MM.1S (cell line): ENCODE results near the gene AGAP1.

Experiments used
- DNase-seq: peaks from one replicate; pipeline ENCODE4 v3.0.0-alpha.2; 2015
- H2AFZ ChIP-seq: fragments of 300-600 bp; sonication (generic); 2 replicates; pipeline ENCODE4 v1.6.0; 2016; ENCODE audit warnings: antibody characterized with exemption, low read length
- H3F3A ChIP-seq: fragments of 300-600 bp; sonication (generic); 2 replicates; pipeline ENCODE4 v1.6.1; 2016; ENCODE audit warnings: mild to moderate bottlenecking, antibody characterized with exemption, low read length, moderate library complexity, mixed read lengths; ENCODE audit not compliant: insufficient read depth
- H3K27ac ChIP-seq: fragments of 300-600 bp; sonication (generic); 2 replicates; pipeline ENCODE4 v1.5.1; 2016; ENCODE audit warnings: mild to moderate bottlenecking, low read length
- H3K27me3 ChIP-seq: fragments of 300-600 bp; sonication (generic); replicated peaks from 2 replicates; pipeline ENCODE4 v1.6.0; 2016; ENCODE audit warnings: low read length; ENCODE audit not compliant: insufficient read depth
- H3K36me3 ChIP-seq: fragments of 300-600 bp; sonication (generic); replicated peaks from 2 replicates; pipeline ENCODE4 v1.6.1; 2016; ENCODE audit warnings: mild to moderate bottlenecking, low read length, mixed read lengths; ENCODE audit not compliant: insufficient read depth
- H3K4me1 ChIP-seq: fragments of 300-600 bp; sonication (generic); 2 replicates; pipeline ENCODE4 v1.6.1; 2016; ENCODE audit warnings: low read length, mixed read lengths
- H3K4me2 ChIP-seq: fragments of 300-600 bp; sonication (generic); 2 replicates; pipeline ENCODE4 v1.6.0; 2016; ENCODE audit warnings: low read depth, low read length
- H3K4me3 ChIP-seq: fragments of 300-600 bp; sonication (generic); 2 replicates; pipeline ENCODE4 v1.5.1; 2016; ENCODE audit warnings: low read length, mixed read lengths
- H3K79me2 ChIP-seq: fragments of 300-600 bp; sonication (generic); 2 replicates; pipeline ENCODE4 v1.6.1; 2016; ENCODE audit warnings: mixed run types, low read length, mixed read lengths
- H3K9ac ChIP-seq: fragments of 300-600 bp; sonication (generic); 2 replicates; pipeline ENCODE4 v1.6.1; 2016; ENCODE audit warnings: low read length, mixed read lengths
- H3K9me2 ChIP-seq: fragments of 300-600 bp; sonication (generic); replicated peaks from 2 replicates; pipeline ENCODE4 v1.6.1; 2016; ENCODE audit warnings: mild to moderate bottlenecking, low read length, mixed read lengths; ENCODE audit not compliant: insufficient read depth
- H3K9me3 ChIP-seq: fragments of 300-600 bp; sonication (generic); replicated peaks from 2 replicates; pipeline ENCODE4 v1.6.1; 2016; ENCODE audit warnings: mild to moderate bottlenecking, low read length, mixed read lengths; ENCODE audit not compliant: insufficient read depth
- H4K20me1 ChIP-seq: fragments of 300-600 bp; sonication (generic); 2 replicates; pipeline ENCODE4 v1.6.1; 2016; ENCODE audit warnings: mild to moderate bottlenecking, low read length, moderate library complexity, mixed read lengths; ENCODE audit not compliant: insufficient read depth
- EZH2 ChIP-seq: fragments of 300-600 bp; sonication (generic); optimal IDR thresholded peaks from 2 replicates; pipeline ENCODE3; 2017; ENCODE audit warnings: low read depth, mild to moderate bottlenecking, antibody characterized with exemption, low read length, mixed read lengths
- EZH2phosphoT487 ChIP-seq: fragments of 300-600 bp; sonication (generic); IDR thresholded peaks from 2 replicates; pipeline ENCODE4 v1.6.1; 2018; ENCODE audit warnings: antibody characterized with exemption, low read length
- TF ChIP-seq, protein P1 (sequence below): fragments of 300-600 bp; sonication (generic); IDR thresholded peaks from 2 replicates; pipeline ENCODE4 v1.5.1; 2016; ENCODE audit warnings: antibody characterized with exemption, low read length, mixed read lengths

The AGAP1 gene

DNA sequence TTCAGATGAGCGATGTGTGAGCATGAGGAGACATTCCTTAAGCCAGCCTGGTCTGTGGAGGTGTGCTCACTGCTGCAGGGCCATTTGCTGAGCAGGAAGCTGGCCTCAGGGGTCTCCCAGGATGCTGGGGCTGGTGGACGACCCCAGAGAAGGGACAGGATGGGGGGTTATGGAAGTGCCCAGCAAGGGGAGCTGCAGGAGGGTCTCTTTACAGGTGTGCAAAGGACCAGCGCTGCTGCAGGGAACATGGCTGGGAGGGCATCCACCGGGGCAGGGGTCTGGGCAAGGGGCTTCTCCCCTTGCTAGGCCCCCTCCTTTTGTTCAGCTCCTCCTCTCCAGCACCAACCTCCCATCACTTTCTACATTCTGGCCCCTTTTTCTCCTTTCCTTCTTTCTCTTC, 489.2 kb downstream of the AGAP1 start:
- Histone ChIP-seq H3K4me3 (no peak overlapping the region), H3K4me2 (no peak overlapping the region), H3K9ac (no peak overlapping the region), H4K20me1 (no peaks in the 10 kb centered on the region), H3K27ac (no peak overlapping the region), H3K9me3 (no peaks in the 10 kb centered on the region), H2AFZ (no peak overlapping the region), H3K9me2 (no peaks in the 10 kb centered on the region), H3K27me3 (no peaks in the 10 kb centered on the region), H3K36me3 (no peaks in the 10 kb centered on the region), H3F3A (no peaks in the 10 kb centered on the region), H3K79me2 (no peaks in the 10 kb centered on the region; the same call in 1 of the 2 replicates), H3K4me1 (no peaks in the 10 kb centered on the region)
- TF ChIP-seq EZH2phosphoT487 (no peak), EZH2 (no peak)
- TF ChIP-seq, protein P1, sequence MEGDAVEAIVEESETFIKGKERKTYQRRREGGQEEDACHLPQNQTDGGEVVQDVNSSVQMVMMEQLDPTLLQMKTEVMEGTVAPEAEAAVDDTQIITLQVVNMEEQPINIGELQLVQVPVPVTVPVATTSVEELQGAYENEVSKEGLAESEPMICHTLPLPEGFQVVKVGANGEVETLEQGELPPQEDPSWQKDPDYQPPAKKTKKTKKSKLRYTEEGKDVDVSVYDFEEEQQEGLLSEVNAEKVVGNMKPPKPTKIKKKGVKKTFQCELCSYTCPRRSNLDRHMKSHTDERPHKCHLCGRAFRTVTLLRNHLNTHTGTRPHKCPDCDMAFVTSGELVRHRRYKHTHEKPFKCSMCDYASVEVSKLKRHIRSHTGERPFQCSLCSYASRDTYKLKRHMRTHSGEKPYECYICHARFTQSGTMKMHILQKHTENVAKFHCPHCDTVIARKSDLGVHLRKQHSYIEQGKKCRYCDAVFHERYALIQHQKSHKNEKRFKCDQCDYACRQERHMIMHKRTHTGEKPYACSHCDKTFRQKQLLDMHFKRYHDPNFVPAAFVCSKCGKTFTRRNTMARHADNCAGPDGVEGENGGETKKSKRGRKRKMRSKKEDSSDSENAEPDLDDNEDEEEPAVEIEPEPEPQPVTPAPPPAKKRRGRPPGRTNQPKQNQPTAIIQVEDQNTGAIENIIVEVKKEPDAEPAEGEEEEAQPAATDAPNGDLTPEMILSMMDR: no peak
- DNase-seq: no peak

DNA sequence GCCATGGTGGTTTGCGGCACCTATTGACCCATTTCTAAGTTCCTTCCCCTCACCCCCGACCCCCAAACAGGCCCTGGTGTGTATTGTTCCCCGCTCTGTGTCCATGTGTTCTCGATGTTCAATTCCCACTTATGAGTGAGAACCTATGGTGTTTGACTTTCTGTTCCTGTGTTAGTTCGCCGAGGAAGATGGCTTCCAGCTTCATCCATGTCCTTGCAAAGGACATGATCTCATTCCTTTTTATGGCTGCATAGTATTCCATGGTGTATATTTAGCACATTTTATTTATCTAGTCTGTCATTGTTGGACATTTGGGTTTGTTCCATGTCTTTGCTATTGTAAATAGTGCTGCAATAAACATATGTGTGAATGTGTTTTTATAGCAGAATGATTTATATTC, 490.7 kb downstream of the AGAP1 start:
- Histone ChIP-seq H3K9me3 (no peaks in the 10 kb centered on the region), H3K27ac (no peak overlapping the region), H3K4me3 (no peak overlapping the region), H2AFZ (no peak overlapping the region), H3K36me3 (no peaks in the 10 kb centered on the region), H3K9ac (no peak overlapping the region), H3K4me1 (no peaks in the 10 kb centered on the region), H3K4me2 (no peak overlapping the region), H3K79me2 (no peaks in the 10 kb centered on the region; the same call in 1 of the 2 replicates), H3F3A (no peaks in the 10 kb centered on the region), H3K9me2 (no peaks in the 10 kb centered on the region), H4K20me1 (no peaks in the 10 kb centered on the region), H3K27me3 (no peaks in the 10 kb centered on the region)
- DNase-seq: no peak
- TF ChIP-seq EZH2 (no peak), EZH2phosphoT487 (no peak)
- TF ChIP-seq, protein P1: no peak

DNA sequence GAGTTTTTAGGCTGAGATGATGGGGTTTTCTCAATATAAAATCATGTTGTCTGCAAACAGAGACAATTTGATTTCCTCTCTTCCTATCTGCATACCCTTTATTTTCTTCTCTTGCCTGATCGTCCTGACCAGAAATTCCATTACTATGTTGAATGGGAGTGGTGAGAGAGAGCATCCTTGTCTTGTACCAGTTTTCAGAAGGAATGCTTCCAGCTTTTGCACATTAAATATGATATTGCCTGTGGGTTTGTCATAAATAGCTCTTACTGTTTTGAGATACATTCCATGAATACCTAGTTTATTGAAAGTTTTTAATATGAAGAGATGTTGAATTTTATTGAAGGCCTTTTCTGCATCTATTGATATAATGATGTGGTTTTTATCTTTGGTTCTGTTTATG, 492.5 kb downstream of the AGAP1 start:
- TF ChIP-seq EZH2 (no peak), EZH2phosphoT487 (no peak)
- TF ChIP-seq, protein P1: no peak
- Histone ChIP-seq H3K27me3 (no peaks in the 10 kb centered on the region), H3K27ac (no peak overlapping the region)

More for the DNA sequence above, 492.5 kb downstream of the AGAP1 start:
- no peak overlapping the region for H3K9ac ChIP-seq
- DNase-seq: no peak
- H4K20me1 ChIP-seq: no peaks in the 10 kb centered on the region
- no peaks in the 10 kb centered on the region; the same call in 1 of the 2 replicates for H3K79me2 ChIP-seq
- no peak overlapping the region for H3K4me2 ChIP-seq
- no peaks in the 10 kb centered on the region for H3K9me2 ChIP-seq
- no peak overlapping the region for H3K4me3 ChIP-seq
- H3K4me1 ChIP-seq: no peaks in the 10 kb centered on the region
- no peak overlapping the region for H2AFZ ChIP-seq
- no peaks in the 10 kb centered on the region for H3F3A ChIP-seq
- H3K36me3 ChIP-seq: no peaks in the 10 kb centered on the region
- no peaks in the 10 kb centered on the region for H3K9me3 ChIP-seq
